ENCODE data around the gene DCHS2. TPM values are rescaled to one million over a fixed set of nuclear protein-coding genes. Genes with fewer than 3 reads are reported as not detected.

The DCHS2 gene
- total RNA-seq, 6 donors from 2014 or later, result 0.20 to 1.1 (median 0.80) TPM; not detected in 2

DNA sequence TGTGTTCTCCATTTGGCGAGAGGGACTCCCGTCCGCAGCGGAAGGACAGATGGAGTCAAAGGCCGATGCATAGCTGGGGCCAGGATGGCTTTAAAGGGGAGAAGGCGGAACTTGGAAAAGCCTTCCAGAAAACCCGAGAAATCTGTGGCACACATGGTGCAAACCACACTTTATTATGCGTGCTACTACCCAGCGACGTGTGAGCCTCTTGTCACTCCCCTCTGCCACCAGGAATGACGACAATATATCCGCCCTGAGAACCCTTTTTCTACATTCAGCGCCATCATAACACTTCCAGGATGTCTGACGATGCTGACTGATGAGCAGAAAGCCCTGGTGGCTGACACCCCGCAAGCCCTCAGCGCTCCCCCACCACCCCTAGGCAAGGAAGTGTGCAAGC lies 689 bp upstream of the DCHS2 start:
- Histone ChIP-seq H3K9me3 (no peaks in the 10 kb centered on the region), H3K4me1 (peaks cover 13 to 30% (median 20%) of the 10 kb centered on the region in 4 donors), H3K4me3 (peak overlapping the region in 2 of 4 donors; percentile 36 to 46), H3K36me3 (no peaks in the 10 kb centered on the region), H3K27me3 (peaks cover 0 to 25% (median 15%) of the 10 kb centered on the region in 4 donors), H3K27ac (no peak overlapping the region)
- TF ChIP-seq, protein P1, sequence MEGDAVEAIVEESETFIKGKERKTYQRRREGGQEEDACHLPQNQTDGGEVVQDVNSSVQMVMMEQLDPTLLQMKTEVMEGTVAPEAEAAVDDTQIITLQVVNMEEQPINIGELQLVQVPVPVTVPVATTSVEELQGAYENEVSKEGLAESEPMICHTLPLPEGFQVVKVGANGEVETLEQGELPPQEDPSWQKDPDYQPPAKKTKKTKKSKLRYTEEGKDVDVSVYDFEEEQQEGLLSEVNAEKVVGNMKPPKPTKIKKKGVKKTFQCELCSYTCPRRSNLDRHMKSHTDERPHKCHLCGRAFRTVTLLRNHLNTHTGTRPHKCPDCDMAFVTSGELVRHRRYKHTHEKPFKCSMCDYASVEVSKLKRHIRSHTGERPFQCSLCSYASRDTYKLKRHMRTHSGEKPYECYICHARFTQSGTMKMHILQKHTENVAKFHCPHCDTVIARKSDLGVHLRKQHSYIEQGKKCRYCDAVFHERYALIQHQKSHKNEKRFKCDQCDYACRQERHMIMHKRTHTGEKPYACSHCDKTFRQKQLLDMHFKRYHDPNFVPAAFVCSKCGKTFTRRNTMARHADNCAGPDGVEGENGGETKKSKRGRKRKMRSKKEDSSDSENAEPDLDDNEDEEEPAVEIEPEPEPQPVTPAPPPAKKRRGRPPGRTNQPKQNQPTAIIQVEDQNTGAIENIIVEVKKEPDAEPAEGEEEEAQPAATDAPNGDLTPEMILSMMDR (IDR thresholded peaks at IDR 0.05), result no peak
- TF ChIP-seq POLR2AphosphoS5 (IDR thresholded peaks at IDR 0.05) (no peak), EP300 (IDR thresholded peaks at IDR 0.05) (no peak), POLR2A (IDR thresholded peaks at IDR 0.05) (no peak)
- DNase-seq, result peak in 1 of 2 donors; percentile 13
- WGBS, 2 donors, result 9 to 22% methylated on average over 6 to 16 of the region's 16 CpGs
- ATAC-seq (ENCODE audit: low FRiP score in 2 of 2), result no peak

DNA sequence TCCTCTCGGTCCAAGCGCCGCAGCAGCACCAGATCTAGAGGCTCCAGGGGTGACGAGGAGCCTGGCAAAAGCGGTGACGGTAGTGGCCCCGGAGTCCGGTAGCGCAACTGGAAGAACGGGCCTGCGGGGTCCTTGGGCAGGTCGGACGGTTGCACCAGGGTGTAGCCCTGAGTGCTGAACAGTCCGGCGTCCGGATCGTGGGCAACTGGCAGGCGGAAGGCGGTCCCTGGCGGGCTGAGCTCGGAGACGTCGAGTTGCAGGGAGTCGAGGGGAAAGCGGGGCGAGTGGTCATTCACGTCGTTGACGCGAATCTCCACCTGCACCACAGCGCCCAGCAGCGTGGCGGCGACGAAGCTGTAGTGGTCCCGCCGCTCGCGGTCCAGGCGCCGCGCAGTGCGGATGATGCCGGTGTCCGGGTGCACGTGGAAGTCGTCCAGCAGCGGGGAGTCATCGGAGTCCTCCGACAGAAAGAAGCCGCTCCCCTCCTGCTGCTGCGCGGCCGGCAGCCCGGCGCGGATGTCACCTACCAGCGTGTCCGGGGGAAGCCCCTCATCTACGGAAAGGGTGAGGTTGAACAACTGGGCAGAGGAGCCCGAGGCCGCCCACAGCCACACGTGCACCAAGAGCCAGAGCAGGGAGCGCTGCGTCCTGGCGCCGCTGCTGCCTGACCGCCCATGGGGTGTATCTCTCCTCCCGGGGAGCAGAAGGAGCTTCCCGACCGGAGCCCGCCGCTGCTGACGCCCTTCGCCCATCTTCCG lies 837 bp downstream of the DCHS2 start:
- no peak for TF ChIP-seq POLR2AphosphoS5 (IDR thresholded peaks at IDR 0.05)
- TF ChIP-seq, protein P1 (IDR thresholded peaks at IDR 0.05), result no peak
- no peak for TF ChIP-seq EP300 (IDR thresholded peaks at IDR 0.05)
- TF ChIP-seq POLR2A (IDR thresholded peaks at IDR 0.05), result no peak
- DNase-seq, result peak in 1 of 2 donors; percentile 84
- Histone ChIP-seq H3K27ac (no peak overlapping the region), H3K36me3 (no peaks in the 10 kb centered on the region), H3K4me3 (peak overlapping the region in 3 of 4 donors; percentile 20 to 46 (median 36)), H3K27me3 (peaks cover 0 to 25% (median 15%) of the 10 kb centered on the region in 4 donors), H3K9me3 (no peaks in the 10 kb centered on the region), H3K4me1 (peaks cover 13 to 30% (median 20%) of the 10 kb centered on the region in 4 donors)
- peak in 1 of 2 donors; percentile 60 for ATAC-seq (ENCODE audit: low FRiP score in 2 of 2)
- 4 to 7% methylated on average over 17 to 33 of the region's 76 CpGs for WGBS, 2 donors

DNA sequence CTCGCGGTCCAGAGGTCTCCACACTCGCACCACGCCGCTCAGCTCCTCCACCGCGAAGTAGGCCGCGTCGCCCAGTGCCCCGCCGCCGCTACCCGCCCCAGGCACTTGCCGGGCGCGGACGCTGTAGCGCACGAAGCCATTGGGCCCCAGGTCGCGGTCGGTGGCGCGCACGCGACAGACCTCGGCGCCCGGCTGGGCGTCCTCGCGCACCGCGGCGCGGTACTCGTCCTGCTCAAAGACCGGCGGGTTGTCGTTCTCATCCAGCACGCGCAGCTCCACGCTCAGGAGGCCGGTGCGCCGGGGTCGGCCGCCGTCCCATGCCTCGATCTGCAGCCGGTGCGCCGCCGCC lies 1.4 kb downstream of the DCHS2 start:
- DNase-seq, result peak in 1 of 2 donors; percentile 81
- peaks cover 13 to 30% (median 20%) of the 10 kb centered on the region in 4 donors for H3K4me1 ChIP-seq
- H3K4me3 ChIP-seq, result peak overlapping the region in 3 of 4 donors; percentile 20 to 46 (median 36)
- H3K36me3 ChIP-seq, result no peaks in the 10 kb centered on the region
- WGBS, 2 donors, result 8% methylated on average over 35 of the region's 55 CpGs; no CpG with 5 or more reads in 1 of the 2 donors
- TF ChIP-seq, protein P1 (IDR thresholded peaks at IDR 0.05), result no peak
- no peak for TF ChIP-seq POLR2AphosphoS5 (IDR thresholded peaks at IDR 0.05)
- no peak for TF ChIP-seq EP300 (IDR thresholded peaks at IDR 0.05)
- no peak for TF ChIP-seq POLR2A (IDR thresholded peaks at IDR 0.05)
- no peak overlapping the region for H3K27ac ChIP-seq
- H3K9me3 ChIP-seq, result no peaks in the 10 kb centered on the region
- no peak for ATAC-seq (ENCODE audit: low FRiP score in 2 of 2)
- H3K27me3 ChIP-seq, result peaks cover 0 to 25% (median 15%) of the 10 kb centered on the region in 4 donors

DNA sequence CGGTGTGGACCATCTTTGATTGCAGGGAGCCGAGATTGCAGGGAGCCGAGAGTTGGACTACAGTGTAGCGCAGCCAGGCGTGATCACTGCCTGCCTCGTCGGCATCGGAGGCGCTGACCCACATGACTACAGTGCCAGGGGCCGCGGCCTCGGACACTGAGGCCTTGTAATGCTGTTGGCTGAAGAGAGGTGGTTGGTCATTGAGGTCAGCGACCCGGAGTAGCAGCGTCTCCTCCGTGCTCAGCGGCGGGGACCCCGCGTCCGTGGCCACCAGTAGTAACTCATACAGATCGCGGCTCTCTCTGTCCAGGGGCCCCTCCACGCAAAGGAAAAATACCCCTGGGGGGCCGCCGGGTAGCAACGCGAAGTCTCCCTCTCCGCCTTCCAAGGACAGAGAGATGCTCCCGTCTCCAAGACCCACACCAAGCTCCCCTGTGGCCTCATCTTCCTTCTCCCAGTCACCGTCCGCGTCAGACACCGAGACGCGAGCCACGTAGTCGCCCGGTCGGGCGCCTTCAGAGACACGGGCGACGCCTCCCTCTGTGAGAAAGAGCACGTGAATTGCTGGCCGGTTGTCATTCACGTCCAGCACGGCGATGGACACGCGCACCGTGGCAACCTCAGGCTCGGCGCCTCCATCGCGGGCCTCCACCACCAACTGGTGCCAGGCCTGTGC lies 1.9 kb downstream of the DCHS2 start:
- no peaks in the 10 kb centered on the region for H3K9me3 ChIP-seq
- peak overlapping the region in 2 of 4 donors; percentile 20 to 46 for H3K4me3 ChIP-seq
- no peaks in the 10 kb centered on the region for H3K36me3 ChIP-seq
- peak in 1 of 2 donors; percentile 78 for DNase-seq
- TF ChIP-seq, protein P1 (IDR thresholded peaks at IDR 0.05), result no peak
- no peak for TF ChIP-seq POLR2A (IDR thresholded peaks at IDR 0.05)
- no peak for TF ChIP-seq POLR2AphosphoS5 (IDR thresholded peaks at IDR 0.05)
- TF ChIP-seq EP300 (IDR thresholded peaks at IDR 0.05), result no peak
- H3K4me1 ChIP-seq, result peaks cover 13 to 30% (median 20%) of the 10 kb centered on the region in 4 donors
- no peak overlapping the region for H3K27ac ChIP-seq
- 56 to 61% methylated on average over 31 to 52 of the region's 56 CpGs for WGBS, 2 donors
- peak in 1 of 2 donors; percentile 24 for ATAC-seq (ENCODE audit: low FRiP score in 2 of 2)
- peaks cover 0 to 25% (median 15%) of the 10 kb centered on the region in 4 donors for H3K27me3 ChIP-seq
